Measurements from ENCODE around the gene ZNF592. TPM values are rescaled to one million over a fixed set of nuclear protein-coding genes. Genes with fewer than 3 reads are reported as not detected.

ZNF592 gene
- polyA plus RNA-seq, 1 donor (not counting 4 experiments of a cell fraction or from before 2014, with no cell fraction given): 4.1 TPM

GRCh38 chr15:84797801-84798200 is 49.4 kb downstream of the ZNF592 start:
- FAIRE-seq (no peak), DNase-seq (ENCODE audit: low read depth, low spot score) (no peak)
- H3K9me3 ChIP-seq (ENCODE audit: control insufficient read depth, low read depth, low read length): no peaks in the 10 kb centered on the region
- no peak overlapping the region for H3K4me2 ChIP-seq (ENCODE audit: control insufficient read depth, extremely low read depth, insufficient read depth, low read depth, low read length)
- no peak overlapping the region for H3K27ac ChIP-seq (ENCODE audit: control insufficient read depth, insufficient read depth, low read length)
- no peaks in the 10 kb centered on the region for H3K9me1 ChIP-seq (ENCODE audit: control insufficient read depth, extremely low read depth, insufficient read depth, low read length)
- H3K27me3 ChIP-seq (ENCODE audit: control insufficient read depth, extremely low read depth, insufficient read depth, low read length): no peaks in the 10 kb centered on the region
- H4K20me1 ChIP-seq (ENCODE audit: control insufficient read depth, extremely low read depth, insufficient read depth, low read length): no peaks in the 10 kb centered on the region
- H3K4me3 ChIP-seq (ENCODE audit: control insufficient read depth in 2 of 3, extremely low read depth in 1 of 3, insufficient read depth in 2 of 3, low read depth in 1 of 3, low read length in 3 of 3): no peak overlapping the region
- no peak overlapping the region for H2AFZ ChIP-seq (ENCODE audit: control insufficient read depth, low read length)
- no peak overlapping the region for H3K9ac ChIP-seq (ENCODE audit: control insufficient read depth, extremely low read depth, insufficient read depth, low read length)
- H3K4me1 ChIP-seq (ENCODE audit: control insufficient read depth, extremely low read depth, insufficient read depth, low read length): no peaks in the 10 kb centered on the region
- TF ChIP-seq EZH2 (IDR thresholded peaks at IDR 0.05; ENCODE audit: low read length): no peak
- TF ChIP-seq, protein P1, sequence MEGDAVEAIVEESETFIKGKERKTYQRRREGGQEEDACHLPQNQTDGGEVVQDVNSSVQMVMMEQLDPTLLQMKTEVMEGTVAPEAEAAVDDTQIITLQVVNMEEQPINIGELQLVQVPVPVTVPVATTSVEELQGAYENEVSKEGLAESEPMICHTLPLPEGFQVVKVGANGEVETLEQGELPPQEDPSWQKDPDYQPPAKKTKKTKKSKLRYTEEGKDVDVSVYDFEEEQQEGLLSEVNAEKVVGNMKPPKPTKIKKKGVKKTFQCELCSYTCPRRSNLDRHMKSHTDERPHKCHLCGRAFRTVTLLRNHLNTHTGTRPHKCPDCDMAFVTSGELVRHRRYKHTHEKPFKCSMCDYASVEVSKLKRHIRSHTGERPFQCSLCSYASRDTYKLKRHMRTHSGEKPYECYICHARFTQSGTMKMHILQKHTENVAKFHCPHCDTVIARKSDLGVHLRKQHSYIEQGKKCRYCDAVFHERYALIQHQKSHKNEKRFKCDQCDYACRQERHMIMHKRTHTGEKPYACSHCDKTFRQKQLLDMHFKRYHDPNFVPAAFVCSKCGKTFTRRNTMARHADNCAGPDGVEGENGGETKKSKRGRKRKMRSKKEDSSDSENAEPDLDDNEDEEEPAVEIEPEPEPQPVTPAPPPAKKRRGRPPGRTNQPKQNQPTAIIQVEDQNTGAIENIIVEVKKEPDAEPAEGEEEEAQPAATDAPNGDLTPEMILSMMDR (optimal IDR thresholded peaks at IDR 0.05 in 1 of 3, IDR thresholded peaks at IDR 0.05 in 1 of 3, conservative IDR thresholded peaks at IDR 0.05 in 1 of 3; ENCODE audit: extremely low read depth in 1 of 3, insufficient read depth in 2 of 3, low read length in 3 of 3): no peak
- H3K79me2 ChIP-seq (ENCODE audit: control insufficient read depth, insufficient read depth, low read length): no peaks in the 10 kb centered on the region
- H3K36me3 ChIP-seq (ENCODE audit: control insufficient read depth in 2 of 2, extremely low read depth in 1 of 2, insufficient read depth in 2 of 2, low read length in 2 of 2): peaks cover 37 to 41% of the 10 kb centered on the region in 2 experiments
- dilution Hi-C loops (cut with MboI; ENCODE audit: extremely low pct_ligation_motif_present, low sequenced_read_pairs): no loop called here

GRCh38 chr15:84798436-84798946 is 50.1 kb downstream of the ZNF592 start:
- Histone ChIP-seq H3K9me1 (ENCODE audit: control insufficient read depth, extremely low read depth, insufficient read depth, low read length) (no peaks in the 10 kb centered on the region), H3K4me1 (ENCODE audit: control insufficient read depth, extremely low read depth, insufficient read depth, low read length) (no peaks in the 10 kb centered on the region), H3K9ac (ENCODE audit: control insufficient read depth, extremely low read depth, insufficient read depth, low read length) (no peak overlapping the region), H4K20me1 (ENCODE audit: control insufficient read depth, extremely low read depth, insufficient read depth, low read length) (no peaks in the 10 kb centered on the region), H3K36me3 (ENCODE audit: control insufficient read depth in 2 of 2, extremely low read depth in 1 of 2, insufficient read depth in 2 of 2, low read length in 2 of 2) (peaks cover 37 to 41% of the 10 kb centered on the region in 2 experiments), H3K4me3 (ENCODE audit: control insufficient read depth in 2 of 3, extremely low read depth in 1 of 3, insufficient read depth in 2 of 3, low read depth in 1 of 3, low read length in 3 of 3) (no peak overlapping the region), H3K79me2 (ENCODE audit: control insufficient read depth, insufficient read depth, low read length) (no peaks in the 10 kb centered on the region), H3K27me3 (ENCODE audit: control insufficient read depth, extremely low read depth, insufficient read depth, low read length) (no peaks in the 10 kb centered on the region), H3K9me3 (ENCODE audit: control insufficient read depth, low read depth, low read length) (no peaks in the 10 kb centered on the region), H2AFZ (ENCODE audit: control insufficient read depth, low read length) (no peak overlapping the region), H3K27ac (ENCODE audit: control insufficient read depth, insufficient read depth, low read length) (no peak overlapping the region), H3K4me2 (ENCODE audit: control insufficient read depth, extremely low read depth, insufficient read depth, low read depth, low read length) (no peak overlapping the region)
- no peak for FAIRE-seq
- TF ChIP-seq, protein P1 (optimal IDR thresholded peaks at IDR 0.05 in 1 of 3, IDR thresholded peaks at IDR 0.05 in 1 of 3, conservative IDR thresholded peaks at IDR 0.05 in 1 of 3; ENCODE audit: extremely low read depth in 1 of 3, insufficient read depth in 2 of 3, low read length in 3 of 3): no peak
- TF ChIP-seq EZH2 (IDR thresholded peaks at IDR 0.05; ENCODE audit: low read length): no peak
- no peak for DNase-seq (ENCODE audit: low read depth, low spot score)
- dilution Hi-C loops (cut with MboI; ENCODE audit: extremely low pct_ligation_motif_present, low sequenced_read_pairs): no loop called here

Data from keratinocyte (primary cell).